ENCODE data around the gene GJB3. TPM values are rescaled to one million over a fixed set of nuclear protein-coding genes. Genes with fewer than 3 reads are reported as not detected.

The GJB3 gene
- total RNA-seq, 1 experiment from 2014 or later, result 46.7 TPM

DNA sequence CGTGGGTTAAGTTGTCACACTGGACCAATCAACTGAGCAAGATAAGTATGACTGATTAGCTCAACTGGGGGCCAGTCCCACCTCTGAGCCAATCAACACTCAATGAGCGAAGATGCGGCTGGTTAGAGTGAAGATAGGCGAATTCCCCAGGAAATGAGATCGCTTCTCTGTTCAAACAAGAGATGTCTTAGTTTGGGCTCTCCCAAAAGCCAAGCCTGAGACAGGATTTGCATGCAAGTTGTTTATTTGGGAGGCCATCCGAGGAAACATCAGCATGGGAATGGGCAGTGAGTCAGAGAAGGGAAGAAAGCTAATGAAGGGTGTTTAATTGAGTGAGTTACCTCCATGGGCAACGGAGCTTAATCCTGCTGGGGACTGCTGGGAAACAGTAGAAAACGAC is 31.0 kb upstream of the GJB3 start (continued):
- TF ChIP-seq POLR2AphosphoS5 (IDR thresholded peaks at IDR 0.05; ENCODE audit: low read depth, low read length) (no peak), SP1 (IDR thresholded peaks at IDR 0.05; ENCODE audit: low read depth) (no peak), POLR2A (IDR thresholded peaks at IDR 0.05; ENCODE audit: borderline replicate concordance, extremely low read depth, insufficient read depth, insufficient read length) (no peak), FOSL1 (IDR thresholded peaks at IDR 0.05; ENCODE audit: low read depth) (no peak)
- TF ChIP-seq, protein P1, sequence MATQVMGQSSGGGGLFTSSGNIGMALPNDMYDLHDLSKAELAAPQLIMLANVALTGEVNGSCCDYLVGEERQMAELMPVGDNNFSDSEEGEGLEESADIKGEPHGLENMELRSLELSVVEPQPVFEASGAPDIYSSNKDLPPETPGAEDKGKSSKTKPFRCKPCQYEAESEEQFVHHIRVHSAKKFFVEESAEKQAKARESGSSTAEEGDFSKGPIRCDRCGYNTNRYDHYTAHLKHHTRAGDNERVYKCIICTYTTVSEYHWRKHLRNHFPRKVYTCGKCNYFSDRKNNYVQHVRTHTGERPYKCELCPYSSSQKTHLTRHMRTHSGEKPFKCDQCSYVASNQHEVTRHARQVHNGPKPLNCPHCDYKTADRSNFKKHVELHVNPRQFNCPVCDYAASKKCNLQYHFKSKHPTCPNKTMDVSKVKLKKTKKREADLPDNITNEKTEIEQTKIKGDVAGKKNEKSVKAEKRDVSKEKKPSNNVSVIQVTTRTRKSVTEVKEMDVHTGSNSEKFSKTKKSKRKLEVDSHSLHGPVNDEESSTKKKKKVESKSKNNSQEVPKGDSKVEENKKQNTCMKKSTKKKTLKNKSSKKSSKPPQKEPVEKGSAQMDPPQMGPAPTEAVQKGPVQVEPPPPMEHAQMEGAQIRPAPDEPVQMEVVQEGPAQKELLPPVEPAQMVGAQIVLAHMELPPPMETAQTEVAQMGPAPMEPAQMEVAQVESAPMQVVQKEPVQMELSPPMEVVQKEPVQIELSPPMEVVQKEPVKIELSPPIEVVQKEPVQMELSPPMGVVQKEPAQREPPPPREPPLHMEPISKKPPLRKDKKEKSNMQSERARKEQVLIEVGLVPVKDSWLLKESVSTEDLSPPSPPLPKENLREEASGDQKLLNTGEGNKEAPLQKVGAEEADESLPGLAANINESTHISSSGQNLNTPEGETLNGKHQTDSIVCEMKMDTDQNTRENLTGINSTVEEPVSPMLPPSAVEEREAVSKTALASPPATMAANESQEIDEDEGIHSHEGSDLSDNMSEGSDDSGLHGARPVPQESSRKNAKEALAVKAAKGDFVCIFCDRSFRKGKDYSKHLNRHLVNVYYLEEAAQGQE (IDR thresholded peaks at IDR 0.05; ENCODE audit: low read depth), result no peak
- TF ChIP-seq, protein P2, sequence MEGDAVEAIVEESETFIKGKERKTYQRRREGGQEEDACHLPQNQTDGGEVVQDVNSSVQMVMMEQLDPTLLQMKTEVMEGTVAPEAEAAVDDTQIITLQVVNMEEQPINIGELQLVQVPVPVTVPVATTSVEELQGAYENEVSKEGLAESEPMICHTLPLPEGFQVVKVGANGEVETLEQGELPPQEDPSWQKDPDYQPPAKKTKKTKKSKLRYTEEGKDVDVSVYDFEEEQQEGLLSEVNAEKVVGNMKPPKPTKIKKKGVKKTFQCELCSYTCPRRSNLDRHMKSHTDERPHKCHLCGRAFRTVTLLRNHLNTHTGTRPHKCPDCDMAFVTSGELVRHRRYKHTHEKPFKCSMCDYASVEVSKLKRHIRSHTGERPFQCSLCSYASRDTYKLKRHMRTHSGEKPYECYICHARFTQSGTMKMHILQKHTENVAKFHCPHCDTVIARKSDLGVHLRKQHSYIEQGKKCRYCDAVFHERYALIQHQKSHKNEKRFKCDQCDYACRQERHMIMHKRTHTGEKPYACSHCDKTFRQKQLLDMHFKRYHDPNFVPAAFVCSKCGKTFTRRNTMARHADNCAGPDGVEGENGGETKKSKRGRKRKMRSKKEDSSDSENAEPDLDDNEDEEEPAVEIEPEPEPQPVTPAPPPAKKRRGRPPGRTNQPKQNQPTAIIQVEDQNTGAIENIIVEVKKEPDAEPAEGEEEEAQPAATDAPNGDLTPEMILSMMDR (IDR thresholded peaks at IDR 0.05 in 2 of 3, conservative IDR thresholded peaks at IDR 0.05 in 1 of 3; ENCODE audit: borderline replicate concordance in 1 of 3, insufficient read depth in 1 of 3, low read depth in 2 of 3, low read length in 2 of 3), result no peak

DNA sequence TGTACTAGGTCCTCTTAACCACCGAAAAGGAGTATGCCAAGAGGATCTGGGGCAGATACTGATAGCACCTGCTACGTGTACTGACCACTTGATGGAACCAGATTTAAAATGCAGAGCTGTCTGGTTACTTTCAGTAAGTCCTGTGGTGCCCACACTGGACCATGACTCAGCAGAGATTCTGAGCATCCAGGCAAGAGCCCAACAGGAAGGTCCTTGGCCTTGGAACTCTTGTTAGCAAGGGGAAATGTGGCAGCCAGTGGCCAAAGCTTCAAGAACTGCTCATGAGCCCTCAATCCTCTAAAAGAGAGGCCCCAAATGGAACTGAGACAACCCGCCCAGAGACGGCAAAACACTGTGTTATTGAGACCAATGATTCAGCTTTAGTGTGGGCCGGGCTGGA is 30.4 kb upstream of the GJB3 start:
- H3K9ac ChIP-seq (ENCODE audit: low read length), result no peak overlapping the region
- H3K4me1 ChIP-seq (ENCODE audit: control insufficient read depth in 1 of 2, insufficient read depth in 2 of 2, low read length in 2 of 2), result peaks cover 9 to 27% of the 10 kb centered on the region in 2 experiments
- H3K27ac ChIP-seq (ENCODE audit: low read depth, low read length), result no peak overlapping the region
- no peak overlapping the region for H3K4me3 ChIP-seq (replicated peaks in 1 of 2; ENCODE audit: low read depth in 1 of 2, low read length in 2 of 2)
- no peaks in the 10 kb centered on the region for H4K20me1 ChIP-seq (ENCODE audit: insufficient read depth)
- ATAC-seq (no peak), DNase-seq (ENCODE audit: low read depth, low spot score) (no peak)
- no peaks in the 10 kb centered on the region for H3K9me3 ChIP-seq (ENCODE audit: control insufficient read depth in 1 of 2, insufficient read depth in 1 of 2, low read depth in 1 of 2, low read length in 2 of 2)
- ChIA-PET POLR2A (no interaction called here), CTCF (interaction anchor here (1.3 kb wide), 1 partner anchor 8 kb away, joined by 7 read pairs; no protein-coding TSS in a partner anchor), RAD21 (ENCODE audit: low non-redundant PET in 1 of 2, low total read pairs in 2 of 2, uncharacterized antibody in 2 of 2, unreplicated experiment in 2 of 2) (no interaction called here)
- H3K9me2 ChIP-seq (ENCODE audit: insufficient read depth), result no peaks in the 10 kb centered on the region
- H3K4me2 ChIP-seq (ENCODE audit: low read length), result no peak overlapping the region
- no peaks in the 10 kb centered on the region for H3K36me3 ChIP-seq (ENCODE audit: control insufficient read depth in 1 of 2, insufficient read depth in 2 of 2, low read length in 2 of 2)
- BruUV-seq (replicated peaks), result no TSS peak
- no peaks in the 10 kb centered on the region for H3K79me2 ChIP-seq (ENCODE audit: insufficient read depth, low read length)
- H2AFZ ChIP-seq (ENCODE audit: low read depth, low read length, poor library complexity, severe bottlenecking), result no peak overlapping the region
- H3K27me3 ChIP-seq (ENCODE audit: insufficient read depth, low read length), result no peaks in the 10 kb centered on the region
- intact Hi-C loops (cut with micrococcal nuclease), result no loop called here
- TF ChIP-seq ELF1 (IDR thresholded peaks at IDR 0.05; ENCODE audit: borderline replicate concordance, low read depth) (no peak), EZH2 (IDR thresholded peaks at IDR 0.05) (no peak), CEBPB (IDR thresholded peaks at IDR 0.05; ENCODE audit: low read depth) (no peak), RAD21 (IDR thresholded peaks at IDR 0.05; ENCODE audit: low read depth) (no peak), TCF7L2 (IDR thresholded peaks at IDR 0.05; ENCODE audit: borderline replicate concordance, extremely low read depth, insufficient read depth, insufficient read length) (no peak), SIN3A (IDR thresholded peaks at IDR 0.05; ENCODE audit: low read depth) (no peak), ZNF274 (IDR thresholded peaks at IDR 0.05; ENCODE audit: low read depth, low read length) (no peak), CBX3 (IDR thresholded peaks at IDR 0.05; ENCODE audit: low read depth) (no peak), YY1 (IDR thresholded peaks at IDR 0.05; ENCODE audit: extremely low read depth, insufficient replicate concordance, low read depth, low read length) (no peak), POLR2AphosphoS5 (IDR thresholded peaks at IDR 0.05; ENCODE audit: low read depth, low read length) (no peak)
- TF ChIP-seq, protein P1 (IDR thresholded peaks at IDR 0.05; ENCODE audit: low read depth), result no peak
- TF ChIP-seq, protein P3, sequence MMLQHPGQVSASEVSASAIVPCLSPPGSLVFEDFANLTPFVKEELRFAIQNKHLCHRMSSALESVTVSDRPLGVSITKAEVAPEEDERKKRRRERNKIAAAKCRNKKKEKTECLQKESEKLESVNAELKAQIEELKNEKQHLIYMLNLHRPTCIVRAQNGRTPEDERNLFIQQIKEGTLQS (IDR thresholded peaks at IDR 0.05), result no peak
- TF ChIP-seq, protein P4, sequence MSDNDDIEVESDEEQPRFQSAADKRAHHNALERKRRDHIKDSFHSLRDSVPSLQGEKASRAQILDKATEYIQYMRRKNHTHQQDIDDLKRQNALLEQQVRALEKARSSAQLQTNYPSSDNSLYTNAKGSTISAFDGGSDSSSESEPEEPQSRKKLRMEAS (IDR thresholded peaks at IDR 0.05), result no peak

All from HCT116 (cell line).